HFFc6 (cell line): ENCODE results near the gene SEPTIN5. TPM values are rescaled to one million over a fixed set of nuclear protein-coding genes. Genes with fewer than 3 reads are reported as not detected.

Source experiments
- DNase-seq: peaks from one replicate; pipeline ENCODE4 v3.0.0-alpha.2; 2018
- H3K27ac Mint-ChIP-seq: 2 replicates; pipeline ENCODE4 v1.8.0; 2020; ENCODE audit warnings: mild to moderate bottlenecking, mixed read lengths
- H3K27me3 Mint-ChIP-seq: 2 replicates; pipeline ENCODE4 v1.8.0; 2021; ENCODE audit warnings: mild to moderate bottlenecking, moderate library complexity, mixed read lengths; ENCODE audit not compliant: insufficient read depth
- H3K36me3 Mint-ChIP-seq: 2 replicates; pipeline ENCODE4 v1.8.0; 2021; ENCODE audit warnings: low read depth, mixed read lengths
- H3K4me1 Mint-ChIP-seq: 2 replicates; pipeline ENCODE4 v1.8.0; 2020; ENCODE audit warnings: low read depth, mixed read lengths
- H3K4me3 Mint-ChIP-seq: 2 replicates; pipeline ENCODE4 v1.8.0; 2020; ENCODE audit warnings: mild to moderate bottlenecking, moderate library complexity, mixed read lengths
- H3K9me3 Mint-ChIP-seq: 2 replicates; pipeline ENCODE4 v1.8.0; 2020; ENCODE audit warnings: mild to moderate bottlenecking, mixed read lengths
- CTCF ChIP-seq: fragments of 200-600 bp; sonication (generic); IDR thresholded peaks from 2 replicates; pipeline ENCODE4 v1.5.0; 2021; ENCODE audit warnings: antibody characterized with exemption, mild to moderate bottlenecking
- total RNA-seq, 6 experiments: library from RNA; stranded (reverse); fragmentation: NEBNext Ultra II Directional; extraction: Animal tissue kit (Norgen Biotek cat#: 25700); gene quantifications; 2 replicates in 1 of 6; 3 replicates in 5 of 6; pipeline ENCODE4 v1.2.3, GENCODE V29; 2021

Gene SEPTIN5
- total RNA-seq, 6 experiments from 2014 or later = 4.9 to 13.7 (median 6.5) TPM

- Mint-ChIP-seq H3K4me3 (peak overlapping the region; percentile 75), H3K36me3 (no peaks in the 10 kb centered on the region), H3K27me3 (peaks cover 2% of the 10 kb centered on the region), H3K9me3 (peaks cover 6% of the 10 kb centered on the region), H3K27ac (no peak overlapping the region), H3K4me1 (no peaks in the 10 kb centered on the region; the same call in 1 of the 2 replicates)
- TF ChIP-seq CTCF = no peak
- DNase-seq = no peak
Observed at GRCh38 chr22:19731361-19732135, 17.2 kb downstream of the SEPTIN5 start.

DNA sequence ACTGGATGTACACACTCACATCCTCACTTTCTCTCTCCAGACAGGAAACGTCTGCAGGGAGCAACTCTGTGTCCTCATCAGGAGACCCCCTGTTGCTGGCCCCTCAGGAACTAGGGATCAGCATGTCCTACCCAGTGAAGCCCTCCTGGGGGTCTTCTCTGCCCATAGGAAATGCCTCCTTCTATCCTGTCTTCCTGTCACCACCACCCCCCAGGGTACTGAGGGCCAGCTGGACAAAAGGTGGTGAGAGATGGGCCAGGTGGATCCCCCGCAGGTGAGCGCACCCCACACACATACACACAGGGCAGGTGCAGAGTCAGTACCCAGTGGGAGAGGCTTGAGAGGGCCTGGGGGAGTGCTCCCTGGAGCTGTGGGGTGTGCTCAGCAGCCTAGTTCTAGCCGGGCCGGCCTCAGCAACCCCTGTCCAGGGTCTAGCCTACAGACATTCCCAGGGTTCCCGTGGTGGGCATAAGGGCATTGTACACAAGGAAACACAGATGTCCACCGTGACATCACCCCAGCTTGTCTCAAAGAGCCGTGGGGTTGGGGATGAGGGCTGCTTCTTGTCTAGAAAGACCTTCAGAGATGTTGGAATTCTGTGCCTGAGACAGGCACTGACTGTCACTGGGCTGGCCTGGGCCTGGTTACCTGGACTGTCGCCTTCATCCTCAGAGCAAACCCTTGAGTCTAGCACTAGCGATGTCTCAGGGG lies 18.3 kb downstream of the SEPTIN5 start:
- Mint-ChIP-seq H3K27ac (no peak overlapping the region), H3K4me1 (no peaks in the 10 kb centered on the region; the same call in 1 of the 2 replicates), H3K4me3 (no peak overlapping the region), H3K9me3 (peaks cover 4% of the 10 kb centered on the region), H3K36me3 (no peaks in the 10 kb centered on the region), H3K27me3 (peaks cover 2% of the 10 kb centered on the region)
- DNase-seq = no peak
- TF ChIP-seq CTCF = no peak

- no peaks in the 10 kb centered on the region for H3K36me3 Mint-ChIP-seq
- no peaks in the 10 kb centered on the region for H3K9me3 Mint-ChIP-seq
- TF ChIP-seq CTCF = no peak
- no peak for DNase-seq
- H3K27ac Mint-ChIP-seq = no peak overlapping the region
- H3K4me1 Mint-ChIP-seq = no peaks in the 10 kb centered on the region; the same call in 1 of the 2 replicates
- peaks cover 2% of the 10 kb centered on the region for H3K27me3 Mint-ChIP-seq
- no peak overlapping the region for H3K4me3 Mint-ChIP-seq
Observed at GRCh38 chr22:19733755-19734154, 19.5 kb downstream of the SEPTIN5 start.

DNA sequence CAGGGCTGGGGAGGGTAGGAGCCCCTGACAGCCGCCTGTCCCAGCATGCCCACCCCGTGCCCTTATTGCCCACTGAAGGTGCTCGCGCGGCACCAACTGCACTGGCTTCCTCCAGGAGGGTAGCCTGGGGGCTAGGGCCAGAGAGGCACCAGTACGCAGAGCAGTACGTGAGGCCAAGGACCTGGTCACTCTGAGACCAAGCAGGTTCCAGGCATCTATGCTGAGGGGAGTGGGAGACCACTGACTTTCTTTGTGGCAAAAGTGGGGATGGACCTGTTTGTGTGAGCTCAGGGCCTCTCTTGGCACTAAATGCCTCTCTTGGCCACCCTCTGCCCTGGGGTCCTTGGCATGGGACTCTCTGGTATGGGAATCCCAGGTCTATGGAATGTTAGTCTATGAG lies 19.9 kb downstream of the SEPTIN5 start:
- H3K27me3 Mint-ChIP-seq = peaks cover 2% of the 10 kb centered on the region
- no peaks in the 10 kb centered on the region; the same call in 1 of the 2 replicates for H3K4me1 Mint-ChIP-seq
- no peaks in the 10 kb centered on the region for H3K9me3 Mint-ChIP-seq
- no peak overlapping the region for H3K27ac Mint-ChIP-seq
- no peak overlapping the region for H3K4me3 Mint-ChIP-seq
- no peak for DNase-seq
- no peaks in the 10 kb centered on the region for H3K36me3 Mint-ChIP-seq
- no peak for TF ChIP-seq CTCF

DNA sequence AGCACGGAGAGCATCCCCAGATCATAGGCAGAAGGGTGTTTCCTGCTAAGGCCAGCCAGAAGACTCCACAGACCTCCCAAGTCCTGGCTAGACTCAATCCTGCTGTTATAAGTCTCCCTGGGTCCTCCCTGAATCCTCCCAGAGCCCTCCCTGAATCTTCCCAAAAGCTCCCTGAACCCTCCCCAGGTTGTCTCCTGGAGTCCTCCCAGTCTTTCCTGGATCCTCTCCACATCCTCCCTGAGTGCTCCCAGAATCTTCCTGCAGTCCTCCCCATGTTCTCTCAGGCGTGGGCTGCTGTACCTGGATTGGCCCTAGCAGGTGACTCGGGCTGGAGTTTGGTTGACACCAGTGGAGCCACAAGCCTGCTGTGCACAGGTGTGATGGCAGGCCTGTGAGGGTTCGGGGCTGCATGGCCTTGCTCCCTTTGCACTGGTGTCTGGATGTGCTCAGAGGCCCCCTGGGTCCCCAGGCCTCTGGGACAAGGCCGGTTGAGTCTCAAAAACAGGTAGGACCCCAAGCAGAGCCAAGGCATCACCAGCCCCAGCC lies 20.6 kb downstream of the SEPTIN5 start:
- Mint-ChIP-seq H3K36me3 (no peaks in the 10 kb centered on the region), H3K4me3 (no peak overlapping the region), H3K27ac (no peak overlapping the region), H3K9me3 (no peaks in the 10 kb centered on the region), H3K27me3 (peaks cover 2% of the 10 kb centered on the region), H3K4me1 (no peaks in the 10 kb centered on the region; the same call in 1 of the 2 replicates)
- DNase-seq = no peak
- no peak for TF ChIP-seq CTCF
